ENCODE measurements around the gene GPBP1.
"Not testable (repeated sequence)": the region's sequence is repeated elsewhere in the genome, so short reads cannot be mapped to it uniquely, and the experiment has no call there.

Gene GPBP1

DNA sequence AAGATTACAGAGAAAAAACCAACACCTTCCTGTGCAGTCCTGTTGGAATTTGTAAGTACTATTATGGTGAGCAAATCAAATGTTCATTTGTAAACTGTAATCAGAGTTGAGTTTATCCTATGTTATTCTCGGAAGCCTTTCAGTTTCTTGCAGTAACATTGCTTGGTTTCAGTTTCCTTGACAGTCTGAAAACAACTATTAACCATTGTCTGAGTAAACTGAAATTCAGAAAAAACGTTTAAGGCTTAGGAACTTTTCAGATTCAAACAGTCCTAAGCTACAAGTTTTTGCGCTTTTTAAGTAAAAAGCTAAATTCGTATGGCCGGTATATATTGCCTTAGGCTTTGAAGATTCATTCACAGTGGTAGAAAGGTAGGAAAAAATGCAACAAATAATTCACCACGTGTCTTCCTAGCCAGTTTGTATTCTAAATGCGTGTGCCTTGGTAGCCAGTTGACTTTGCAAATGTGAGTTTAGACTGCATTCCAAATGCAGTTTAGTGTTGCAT lies 2.5 kb downstream of the GPBP1 start:
- DNase-seq (ENCODE audit: low read depth in 2 of 2) = no peak

- DNase-seq (ENCODE audit: low read depth in 2 of 2) = no peak
Measured at GRCh38 chr5:57177479-57178156, 3.8 kb downstream of the GPBP1 start.

DNA sequence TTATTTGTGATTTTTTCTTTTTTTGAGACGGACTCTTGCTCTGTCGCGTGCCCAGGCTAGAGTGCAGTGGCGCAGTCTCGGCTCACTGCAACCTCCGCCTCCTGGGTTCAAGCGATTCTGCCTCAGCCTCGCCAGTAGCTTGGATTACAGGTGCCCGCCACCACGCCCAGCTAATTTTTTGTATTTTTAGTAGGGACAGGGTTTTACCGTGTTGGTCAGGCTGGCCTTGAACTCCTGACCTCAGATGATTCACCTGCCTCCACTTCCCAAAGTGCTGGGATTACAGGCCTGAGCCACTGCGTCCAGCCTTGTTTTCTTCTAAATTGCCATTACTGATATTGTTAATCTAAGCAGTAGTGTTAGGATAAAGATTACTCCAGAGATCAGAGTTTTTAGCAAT lies 4.4 kb downstream of the GPBP1 start:
- DNase-seq (ENCODE audit: low read depth in 2 of 2) = not testable (repeated sequence)

DNA sequence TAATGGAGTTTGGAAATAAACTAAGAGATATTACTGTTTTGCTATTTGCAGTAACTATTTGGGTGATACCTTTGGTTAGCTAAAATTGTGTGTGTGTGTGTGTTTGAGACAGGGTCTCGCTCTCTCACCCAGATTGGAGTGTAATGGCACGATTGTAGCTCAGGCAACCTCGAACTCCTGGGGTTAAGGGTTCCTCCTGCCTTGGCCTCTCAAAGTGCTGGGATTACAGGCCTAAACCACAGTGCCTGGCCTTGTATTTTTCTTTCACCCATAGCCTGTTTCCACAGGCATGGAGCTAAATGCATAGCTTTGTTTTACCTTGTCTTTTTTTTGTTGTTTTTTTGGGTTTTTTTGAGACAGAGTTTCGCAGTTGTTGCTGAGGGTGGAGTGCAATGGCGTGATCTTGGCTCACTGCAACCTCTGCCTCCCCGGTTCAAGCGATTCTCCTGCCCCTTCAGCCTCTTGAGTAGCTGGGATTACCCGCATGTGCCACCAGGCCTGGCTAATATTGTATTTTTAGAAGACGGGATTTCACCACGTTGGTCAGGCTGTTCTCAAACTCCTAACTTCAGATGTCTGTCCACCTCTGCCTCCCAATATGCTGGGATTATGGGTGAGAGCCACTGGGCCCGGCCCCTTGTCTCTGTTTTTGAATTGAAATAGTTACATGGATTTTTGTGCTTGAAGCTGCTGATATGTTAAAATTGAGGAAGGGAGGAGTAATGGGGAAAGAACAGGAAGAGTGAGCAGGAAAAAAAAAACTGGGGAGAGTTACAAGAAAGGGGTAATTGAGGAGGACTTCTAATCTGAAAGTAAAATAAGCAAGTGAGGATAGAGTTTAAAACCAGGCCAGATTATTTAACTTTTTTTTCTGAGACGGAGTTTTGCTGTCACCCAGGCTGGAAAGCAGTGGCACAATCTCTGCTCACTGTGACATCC lies 5.7 kb downstream of the GPBP1 start:
- no peak for DNase-seq (ENCODE audit: low read depth in 2 of 2)

DNA sequence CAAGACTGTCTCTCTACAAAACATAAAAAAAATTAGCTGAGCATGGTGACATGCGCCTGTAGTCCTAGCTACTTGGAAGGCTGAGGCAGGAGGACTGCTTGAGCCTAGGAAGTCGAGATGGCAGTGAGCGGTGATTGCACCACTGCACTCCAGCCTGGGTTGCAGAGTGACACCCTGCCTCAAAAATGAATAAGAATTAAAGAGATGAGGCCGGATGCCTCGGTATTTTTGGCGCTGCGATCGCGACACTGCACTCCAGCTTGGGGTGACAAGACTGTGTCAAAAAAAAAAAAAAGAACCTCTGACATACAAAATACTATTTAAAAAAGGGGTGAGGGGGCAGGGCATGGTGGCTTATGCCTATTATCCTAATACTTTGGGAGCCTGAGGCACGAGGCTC lies 7.3 kb downstream of the GPBP1 start:
- DNase-seq (ENCODE audit: low read depth in 2 of 2) = no peak

DNA sequence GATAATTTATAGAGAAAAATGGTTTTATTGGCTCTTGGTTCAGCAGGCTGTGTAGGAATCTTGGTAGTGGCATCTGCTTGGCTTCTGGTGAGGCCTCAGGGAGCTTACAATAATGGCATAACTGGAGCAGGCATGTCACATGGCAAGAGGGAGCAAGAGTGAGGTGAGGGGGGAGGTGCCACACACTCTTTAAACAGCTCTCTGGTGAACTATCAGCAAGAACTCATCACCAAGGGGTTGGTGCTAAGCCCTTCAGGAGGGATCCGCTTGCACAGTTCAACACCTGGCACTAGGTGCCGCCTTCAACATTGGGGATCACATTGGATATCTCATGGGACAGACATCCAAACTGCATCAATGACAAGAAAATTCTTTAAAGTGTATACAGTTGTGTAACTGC lies 10.5 kb downstream of the GPBP1 start:
- no peak for DNase-seq (ENCODE audit: low read depth in 2 of 2)

DNA sequence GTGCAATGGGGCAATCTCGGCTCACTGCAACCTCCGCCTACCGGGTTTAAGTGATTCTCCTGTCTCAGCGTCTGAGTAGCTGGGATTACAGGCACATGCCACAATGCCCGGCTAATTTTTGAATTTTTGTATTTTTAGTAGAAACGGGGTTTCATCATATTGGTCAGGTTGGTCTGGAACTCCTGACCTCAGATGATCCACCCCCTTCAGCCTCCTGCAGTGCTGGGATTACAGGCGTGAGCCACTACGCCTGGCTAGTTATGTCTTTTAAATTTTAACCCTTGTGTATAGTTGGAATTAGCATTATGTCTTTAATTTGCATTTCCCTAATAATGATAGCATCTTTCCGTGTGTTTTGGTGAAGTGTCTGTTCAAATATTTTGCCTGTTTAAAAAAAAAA lies 11.5 kb downstream of the GPBP1 start:
- no peak for DNase-seq (ENCODE audit: low read depth in 2 of 2)

DNA sequence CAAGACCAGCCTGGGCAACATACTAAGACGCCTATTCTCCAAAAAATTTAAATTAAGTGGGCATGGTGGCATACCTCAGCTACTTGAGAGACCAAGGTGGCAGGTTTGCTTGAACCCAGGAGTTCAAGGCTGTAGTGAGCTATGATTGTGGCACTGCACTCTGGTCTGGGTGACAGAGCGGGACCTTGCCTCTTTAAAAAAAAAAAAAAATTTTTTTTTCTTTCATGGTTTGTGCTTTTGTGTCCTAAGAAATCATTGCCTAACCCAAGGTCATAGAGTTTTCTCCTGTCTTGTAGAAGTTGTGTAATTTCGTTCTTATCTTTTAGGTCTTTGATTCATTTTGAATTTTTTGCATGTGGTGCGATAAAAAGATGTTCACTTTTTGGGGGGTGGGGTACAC lies 12.3 kb downstream of the GPBP1 start:
- DNase-seq (ENCODE audit: low read depth in 2 of 2) = no peak

DNA sequence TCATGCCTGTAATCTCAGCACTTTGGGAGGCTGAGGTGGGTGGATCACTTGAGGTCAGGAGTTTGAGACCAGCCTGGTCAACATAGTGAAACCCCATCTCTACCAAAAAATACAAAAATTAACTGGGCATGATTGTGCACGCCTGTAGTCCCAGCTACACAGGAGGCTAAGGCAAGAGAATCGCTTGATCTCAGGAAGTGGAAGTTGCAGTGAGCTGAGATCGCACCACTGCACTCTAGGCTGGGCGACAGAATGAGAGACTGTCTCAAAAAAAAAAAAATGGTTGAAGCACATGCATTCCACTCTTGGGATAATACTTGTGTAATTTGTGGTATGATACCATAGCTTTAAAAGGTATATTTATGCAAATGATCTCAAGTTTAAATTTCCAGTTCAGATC lies 14.1 kb downstream of the GPBP1 start:
- not testable (repeated sequence) for DNase-seq (ENCODE audit: low read depth in 2 of 2)

DNA sequence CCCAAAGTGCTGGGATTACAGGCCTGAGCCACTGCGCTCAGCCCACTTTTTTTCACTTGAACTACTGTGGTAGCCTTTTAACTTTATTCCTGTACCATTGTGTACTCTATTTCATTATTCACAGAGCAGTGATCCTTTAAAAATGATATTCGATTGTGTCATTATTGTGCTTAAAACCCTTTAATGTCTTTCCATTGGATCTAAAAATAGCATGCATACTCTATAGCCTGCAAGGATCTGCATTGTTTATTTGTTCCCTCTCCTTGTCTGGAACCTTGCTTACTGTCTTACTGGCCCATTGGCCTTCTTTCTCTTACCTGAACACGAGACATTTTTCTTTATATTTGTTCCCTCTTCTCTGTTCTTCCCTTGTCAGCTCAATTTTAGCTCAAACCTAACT lies 15.7 kb downstream of the GPBP1 start:
- no peak for DNase-seq (ENCODE audit: low read depth in 2 of 2)

GRCh38 chr5:57190593-57190992 lies 16.7 kb downstream of the GPBP1 start:
- no peak for DNase-seq (ENCODE audit: low read depth in 2 of 2)

- DNase-seq (ENCODE audit: low read depth in 2 of 2) = no peak
Measured at GRCh38 chr5:57191163-57191562, 17.3 kb downstream of the GPBP1 start.

GRCh38 chr5:57191986-57192385 lies 18.1 kb downstream of the GPBP1 start:
- no peak for DNase-seq (ENCODE audit: low read depth in 2 of 2)

- DNase-seq (ENCODE audit: low read depth in 2 of 2) = not testable (repeated sequence)
Measured at GRCh38 chr5:57192832-57193231, 19.0 kb downstream of the GPBP1 start.

GRCh38 chr5:57193757-57194413 lies 20.0 kb downstream of the GPBP1 start:
- DNase-seq (ENCODE audit: low read depth in 2 of 2) = no peak

DNA sequence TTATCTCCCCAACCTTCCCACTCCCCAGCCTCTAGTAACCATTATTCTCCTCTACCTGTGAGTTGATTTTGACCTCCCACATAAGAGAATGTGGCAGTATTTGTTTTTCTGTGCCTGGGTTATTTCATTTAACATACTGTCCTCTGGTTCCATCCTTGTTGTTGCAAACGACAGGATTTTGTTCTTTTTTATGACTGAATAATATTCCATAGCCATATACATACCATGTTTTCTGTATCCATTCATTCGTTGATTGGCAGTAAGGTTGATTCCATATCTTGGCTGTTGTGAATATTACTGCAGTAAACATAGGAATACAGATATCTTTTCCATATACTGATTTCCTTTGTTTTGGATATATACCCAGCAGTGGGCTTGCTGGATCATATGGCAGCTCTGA lies 20.8 kb downstream of the GPBP1 start:
- DNase-seq (ENCODE audit: low read depth in 2 of 2) = no peak

DNA sequence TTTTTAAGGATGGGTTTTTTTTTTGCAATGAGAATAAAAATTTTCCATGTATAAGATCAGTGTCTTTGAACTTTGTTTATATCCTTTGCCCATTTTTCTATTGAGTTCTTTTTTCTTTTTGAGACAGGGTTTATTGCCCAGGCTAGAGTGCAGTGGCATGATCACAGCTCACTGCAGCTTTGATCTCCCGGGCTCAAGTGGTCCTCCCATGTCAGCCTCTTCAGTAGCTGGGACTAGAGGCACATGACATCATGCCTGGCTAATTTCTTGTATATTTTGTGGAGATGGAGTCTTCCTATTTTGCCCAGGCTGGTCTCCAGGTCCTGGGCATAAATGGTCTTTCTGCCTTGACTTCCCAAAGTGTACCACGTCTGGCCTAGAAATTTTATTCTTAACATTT lies 21.2 kb downstream of the GPBP1 start:
- DNase-seq (ENCODE audit: low read depth in 2 of 2) = no peak

- no peak for DNase-seq (ENCODE audit: low read depth in 2 of 2)
Measured at GRCh38 chr5:57199866-57200265, 26.0 kb downstream of the GPBP1 start.

DNA sequence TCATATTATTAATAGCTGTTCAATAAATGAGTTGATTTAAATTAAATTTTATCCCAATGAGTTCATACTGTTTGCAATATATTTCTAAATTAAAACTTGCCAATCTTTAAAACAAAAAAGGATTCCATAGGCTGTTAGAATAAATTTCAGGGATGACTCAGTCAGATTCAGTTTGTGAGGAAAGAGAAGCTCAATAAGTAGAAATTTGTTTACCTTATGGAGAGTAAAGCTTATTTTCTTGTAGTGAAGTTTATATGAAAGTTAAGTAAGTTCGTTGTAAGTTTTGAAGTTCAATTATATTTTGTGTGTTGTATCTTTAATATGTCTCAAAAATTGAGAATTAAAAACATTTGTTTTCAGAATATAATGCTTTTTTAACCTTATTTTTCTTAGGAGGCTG lies 29.0 kb downstream of the GPBP1 start:
- DNase-seq (ENCODE audit: low read depth in 2 of 2) = no peak

- no peak for DNase-seq (ENCODE audit: low read depth in 2 of 2)
Measured at GRCh38 chr5:57207007-57207653, 33.3 kb downstream of the GPBP1 start.

GRCh38 chr5:57207681-57208080 lies 33.8 kb downstream of the GPBP1 start:
- no peak for DNase-seq (ENCODE audit: low read depth in 2 of 2)
